Upper lobe of left lung (tissue), 6 donors: ENCODE data around the gene TRIM38. TPM values are rescaled to one million over a fixed set of nuclear protein-coding genes. Genes with fewer than 3 reads are reported as not detected.
"Not testable (repeated sequence)": the region's sequence is repeated elsewhere in the genome, so short reads cannot be mapped to it uniquely, and the experiment has no call there.

Experiments
- ATAC-seq, 2 donors: fragments of 200-7000 bp; cut with Tn5 transposase; one replicate each; pipeline ENCODE4 v1.9.1; 2022; ENCODE audit warnings: mild to moderate bottlenecking in 2 of 2, moderate library complexity in 2 of 2; ENCODE audit not compliant: low FRiP score in 2 of 2
- DNase-seq, 2 donors: peaks; one replicate each; pipeline ENCODE4 v3.0.0-alpha.2; 2019 to 2020
- H3K27ac ChIP-seq, 4 donors: fragments of 200-600 bp; sonication (generic); one replicate each; pipeline ENCODE4 v1.5.1; 2016 to 2019
- H3K27me3 ChIP-seq, 4 donors: fragments of 200-600 bp; sonication (generic); one replicate each; pipeline ENCODE4 v1.5.1; 2017 to 2019
- H3K36me3 ChIP-seq, 4 donors: fragments of 200-600 bp; sonication (generic); one replicate each; pipeline ENCODE4 v1.5.1; 2016 to 2019
- H3K4me1 ChIP-seq, 4 donors: fragments of 200-600 bp; sonication (generic); one replicate each; pipeline ENCODE4 v1.5.1; 2018 to 2019
- H3K4me3 ChIP-seq, 4 donors: fragments of 200-600 bp; sonication (generic); one replicate each; pipeline ENCODE4 v1.5.1; 2017 to 2019; ENCODE audit warnings: mild to moderate bottlenecking in 2 of 4, moderate library complexity in 1 of 4
- H3K9me3 ChIP-seq, 4 donors: fragments of 200-600 bp; sonication (generic); one replicate each; pipeline ENCODE4 v1.5.1; 2018 to 2019
- EP300 ChIP-seq, 4 donors: sonication (generic); formaldehyde crosslinking; IDR thresholded peaks; one replicate each; pipeline ENCODE4 v1.5.1; 2017; ENCODE audit warnings: antibody characterized with exemption in 4 of 4, control low read depth in 2 of 4
- POLR2A ChIP-seq, 4 donors: fragments of 450-650 bp; IDR thresholded peaks; one replicate each; pipeline ENCODE4 v1.5.1; 2016 to 2017; ENCODE audit warnings: antibody characterized with exemption in 4 of 4, mild to moderate bottlenecking in 2 of 4
- POLR2AphosphoS5 ChIP-seq, 2 donors: sonication (generic); formaldehyde crosslinking; IDR thresholded peaks; one replicate each; pipeline ENCODE4 v1.5.1; 2017; ENCODE audit warnings: antibody characterized with exemption in 2 of 2
- WGBS, 2 donors: methylation state at CpG; one replicate each; pipeline ENCODE4 v1.1.5; 2017 to 2018; 5-methylcytosine and 5-hydroxymethylcytosine counted together
- total RNA-seq, 6 donors: library from RNA; depleted of rRNA in 4 of 6; stranded (reverse); fragments of >200 nt in 4 of 6; gene quantifications; one replicate each; pipeline versions ENCODE4 v1.1.0 to v1.2.1, GENCODE V29; 2016 to 2021
- TF ChIP-seq, protein P1 (sequence below), 6 experiments: fragments of 450-650 bp in 4 of 6; fragments of 200-600 bp in 2 of 6; sonication (generic) in 2 of 6; IDR thresholded peaks; one replicate each; pipeline ENCODE4 v1.5.1; 2016 to 2019; ENCODE audit warnings: antibody characterized with exemption in 6 of 6
- donor health status: DM: no; HTN: no; CAD: no; lungs with moderate emphysema.
- donor health status: DM: no; HTN: yes; CAD: no; lungs with severe emphysema.

Gene TRIM38
- total RNA-seq, 6 donors from 2014 or later, result 9.0 to 22.0 (median 14.7) TPM

DNA sequence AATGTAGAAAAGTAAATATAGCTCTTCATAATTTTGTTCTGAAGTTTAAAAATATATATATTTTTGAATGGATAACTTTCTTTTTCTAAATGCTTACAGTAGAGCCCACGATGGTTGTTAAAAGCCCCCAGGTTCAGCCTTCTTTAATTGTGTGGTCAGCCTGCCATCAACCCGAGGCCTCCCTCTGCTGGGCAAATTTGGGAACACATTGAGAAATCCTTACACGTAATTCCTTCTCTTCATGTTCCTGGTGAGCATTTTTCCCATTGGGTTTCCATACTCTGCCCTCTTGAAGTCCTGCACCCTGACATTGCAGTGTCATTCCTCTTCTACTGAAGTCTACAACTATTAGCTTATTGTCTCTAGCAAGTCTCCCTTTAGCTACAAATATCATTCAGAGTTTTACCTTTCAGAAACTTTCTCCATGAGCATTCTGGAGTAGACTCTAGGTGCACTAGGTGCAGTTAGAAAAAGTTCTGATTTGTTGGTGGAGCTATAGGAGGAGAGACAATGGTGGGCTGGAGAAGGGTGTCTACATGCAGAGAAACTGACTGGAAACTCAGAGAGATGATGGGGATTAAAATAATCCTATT, 40.6 kb downstream of the TRIM38 start:
- no peak overlapping the region for H3K4me3 ChIP-seq
- DNase-seq (peak in 1 of 2 donors; percentile 55), ATAC-seq (peak in 1 of 2 donors; percentile 75)
- H3K27me3 ChIP-seq, result no peaks in the 10 kb centered on the region
- H3K9me3 ChIP-seq, result no peaks in the 10 kb centered on the region
- TF ChIP-seq POLR2A (IDR thresholded peaks at IDR 0.05), result no peak
- no peak for TF ChIP-seq EP300 (IDR thresholded peaks at IDR 0.05)
- TF ChIP-seq POLR2AphosphoS5 (IDR thresholded peaks at IDR 0.05), result no peak
- TF ChIP-seq, protein P1, sequence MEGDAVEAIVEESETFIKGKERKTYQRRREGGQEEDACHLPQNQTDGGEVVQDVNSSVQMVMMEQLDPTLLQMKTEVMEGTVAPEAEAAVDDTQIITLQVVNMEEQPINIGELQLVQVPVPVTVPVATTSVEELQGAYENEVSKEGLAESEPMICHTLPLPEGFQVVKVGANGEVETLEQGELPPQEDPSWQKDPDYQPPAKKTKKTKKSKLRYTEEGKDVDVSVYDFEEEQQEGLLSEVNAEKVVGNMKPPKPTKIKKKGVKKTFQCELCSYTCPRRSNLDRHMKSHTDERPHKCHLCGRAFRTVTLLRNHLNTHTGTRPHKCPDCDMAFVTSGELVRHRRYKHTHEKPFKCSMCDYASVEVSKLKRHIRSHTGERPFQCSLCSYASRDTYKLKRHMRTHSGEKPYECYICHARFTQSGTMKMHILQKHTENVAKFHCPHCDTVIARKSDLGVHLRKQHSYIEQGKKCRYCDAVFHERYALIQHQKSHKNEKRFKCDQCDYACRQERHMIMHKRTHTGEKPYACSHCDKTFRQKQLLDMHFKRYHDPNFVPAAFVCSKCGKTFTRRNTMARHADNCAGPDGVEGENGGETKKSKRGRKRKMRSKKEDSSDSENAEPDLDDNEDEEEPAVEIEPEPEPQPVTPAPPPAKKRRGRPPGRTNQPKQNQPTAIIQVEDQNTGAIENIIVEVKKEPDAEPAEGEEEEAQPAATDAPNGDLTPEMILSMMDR (IDR thresholded peaks at IDR 0.05), result peak; percentile 45 to 88 (median 60)
- no peak overlapping the region for H3K27ac ChIP-seq
- H3K4me1 ChIP-seq, result peaks cover 3 to 13% (median 9%) of the 10 kb centered on the region in 4 donors
- WGBS, 2 donors, result 1 to 2% methylated on average over 3 of the region's 3 CpGs
- peaks cover 0 to 28% (median 0%) of the 10 kb centered on the region in 4 donors for H3K36me3 ChIP-seq

DNA sequence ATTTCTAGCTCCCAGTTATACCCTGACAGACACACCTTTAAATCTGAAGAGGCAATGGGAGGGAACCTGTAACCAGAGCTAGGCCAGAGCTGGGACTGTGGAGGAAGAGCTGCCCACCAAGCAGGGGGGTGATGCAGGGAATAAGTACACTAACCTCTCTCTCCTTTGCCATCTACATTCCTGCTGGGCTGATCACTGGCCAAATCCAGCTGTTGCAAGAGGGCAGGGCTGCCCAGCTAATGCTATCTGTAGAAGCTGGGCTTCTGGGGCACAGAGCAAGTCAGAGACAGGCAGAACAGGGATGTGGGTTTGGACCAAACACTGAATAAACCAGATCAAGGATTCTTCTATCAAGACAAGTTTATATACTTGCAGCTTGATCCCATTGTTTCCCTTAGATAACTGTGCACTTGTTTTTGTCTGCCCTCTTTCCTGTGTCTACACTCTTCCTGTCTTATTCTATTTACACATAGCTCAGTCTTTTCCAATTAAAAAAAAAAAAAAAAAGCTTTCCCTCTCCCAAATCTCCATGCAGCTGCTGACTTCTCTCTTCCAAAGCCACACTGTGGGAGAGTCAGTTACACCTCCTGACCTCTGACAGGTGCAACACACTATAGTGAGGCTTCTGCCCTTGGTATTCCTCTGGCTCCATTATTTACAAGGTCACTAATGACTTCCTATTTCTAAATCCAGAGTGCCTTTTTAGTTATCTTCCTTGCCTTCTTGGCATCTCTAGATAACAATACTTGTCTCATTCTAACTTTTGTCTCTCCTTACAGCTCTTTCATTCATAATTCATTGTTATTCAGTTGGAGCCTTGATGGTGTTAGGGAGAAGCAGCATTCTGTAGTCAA, 43.7 kb downstream of the TRIM38 start:
- Histone ChIP-seq H3K36me3 (peaks cover 0 to 3% (median 0%) of the 10 kb centered on the region in 4 donors), H3K4me3 (no peak overlapping the region), H3K4me1 (peaks cover 3 to 13% (median 9%) of the 10 kb centered on the region in 4 donors), H3K9me3 (no peaks in the 10 kb centered on the region), H3K27ac (peak overlapping the region in 1 of 4 donors; percentile 38), H3K27me3 (no peaks in the 10 kb centered on the region)
- DNase-seq (no peak), ATAC-seq (no peak)
- TF ChIP-seq, protein P1 (IDR thresholded peaks at IDR 0.05), result no peak
- TF ChIP-seq POLR2A (IDR thresholded peaks at IDR 0.05) (no peak), POLR2AphosphoS5 (IDR thresholded peaks at IDR 0.05) (no peak), EP300 (IDR thresholded peaks at IDR 0.05) (no peak)

DNA sequence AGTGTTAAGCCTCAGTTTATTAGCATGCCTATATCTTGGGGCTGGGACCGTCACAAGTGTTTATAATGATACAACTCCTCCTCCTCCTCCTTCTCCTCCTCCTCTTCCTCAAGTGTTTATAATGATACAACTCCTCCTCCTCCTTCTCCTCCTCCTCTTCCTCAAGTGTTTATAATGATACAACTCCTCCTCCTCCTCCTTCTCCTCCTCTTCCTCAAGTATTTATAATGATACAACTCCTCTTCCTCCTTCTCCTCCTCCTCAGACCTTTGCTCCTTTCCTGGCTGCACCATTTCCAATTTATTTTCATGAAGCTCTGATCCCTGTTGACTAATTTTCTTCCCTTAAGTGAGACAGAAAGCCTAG, 44.3 kb downstream of the TRIM38 start:
- not testable (repeated sequence) for H3K27me3 ChIP-seq, ATAC-seq, DNase-seq, H3K4me3 ChIP-seq, H3K9me3 ChIP-seq, H3K36me3 ChIP-seq
- Histone ChIP-seq H3K4me1 (peaks cover 3 to 13% (median 9%) of the 10 kb centered on the region in 4 donors), H3K27ac (peak overlapping the region in 1 of 4 donors; percentile 21)
- 28 to 34% methylated on average over 1 of the region's 1 CpG for WGBS, 2 donors

DNA sequence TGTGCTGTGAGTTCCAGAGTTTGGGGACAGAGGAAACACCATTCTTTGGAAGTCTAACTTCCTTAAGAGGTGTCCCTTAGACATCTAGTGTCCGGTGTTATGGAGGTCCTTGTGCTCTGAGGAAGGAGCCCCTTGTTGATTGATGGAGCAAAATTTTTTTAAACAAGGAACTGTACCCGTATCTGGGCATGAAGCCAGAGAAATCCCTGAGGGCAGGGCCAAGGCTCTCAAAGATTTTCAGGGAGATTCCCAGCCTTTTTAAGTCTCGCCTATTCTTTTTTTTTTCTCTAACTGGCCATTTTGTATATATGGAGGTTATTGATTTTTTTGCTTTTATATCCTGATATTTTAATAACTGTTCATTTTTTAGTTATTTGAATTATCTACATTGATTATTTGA, 45.9 kb downstream of the TRIM38 start:
- Histone ChIP-seq H3K4me3 (no peak overlapping the region), H3K27ac (no peak overlapping the region), H3K4me1 (peaks cover 0 to 13% (median 9%) of the 10 kb centered on the region in 4 donors), H3K9me3 (no peaks in the 10 kb centered on the region), H3K27me3 (no peaks in the 10 kb centered on the region), H3K36me3 (no peaks in the 10 kb centered on the region)
- ATAC-seq (no peak), DNase-seq (no peak)
- TF ChIP-seq POLR2AphosphoS5 (IDR thresholded peaks at IDR 0.05), result no peak
- TF ChIP-seq EP300 (IDR thresholded peaks at IDR 0.05), result no peak
- TF ChIP-seq POLR2A (IDR thresholded peaks at IDR 0.05), result no peak
- TF ChIP-seq, protein P1 (IDR thresholded peaks at IDR 0.05), result no peak
- WGBS, 2 donors, result 29 to 43% methylated on average over 3 of the region's 3 CpGs

DNA sequence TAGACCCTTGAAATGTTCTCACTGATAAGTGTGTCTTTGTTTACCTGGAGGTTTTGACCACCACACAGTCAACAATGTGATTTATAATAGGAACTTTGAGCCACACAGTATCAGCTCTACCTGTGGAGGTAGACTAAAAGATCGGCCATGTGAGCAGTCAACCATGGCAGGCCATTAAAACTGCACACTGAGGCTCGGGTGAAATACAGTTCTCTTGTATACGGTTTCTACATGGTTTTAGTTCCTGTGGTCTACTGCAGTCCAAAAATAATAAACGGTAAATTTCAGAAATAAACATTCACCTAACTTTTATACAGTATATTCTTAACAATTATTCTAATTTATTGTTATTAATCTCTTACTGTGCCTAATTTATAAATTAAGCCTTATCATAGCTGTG, 47.2 kb downstream of the TRIM38 start:
- H3K4me1 ChIP-seq, result peaks cover 0 to 13% (median 9%) of the 10 kb centered on the region in 4 donors
- no peaks in the 10 kb centered on the region for H3K27me3 ChIP-seq
- DNase-seq, result no peak
- TF ChIP-seq EP300 (IDR thresholded peaks at IDR 0.05), result no peak
- no peak for TF ChIP-seq POLR2AphosphoS5 (IDR thresholded peaks at IDR 0.05)
- no peak for TF ChIP-seq POLR2A (IDR thresholded peaks at IDR 0.05)
- TF ChIP-seq, protein P1 (IDR thresholded peaks at IDR 0.05), result no peak
- H3K4me3 ChIP-seq, result no peak overlapping the region
- H3K9me3 ChIP-seq, result no peaks in the 10 kb centered on the region
- WGBS, 2 donors, result 88 to 93% methylated on average over 4 of the region's 4 CpGs
- H3K36me3 ChIP-seq, result no peaks in the 10 kb centered on the region
- no peak overlapping the region for H3K27ac ChIP-seq
- no peak for ATAC-seq
